WTC11 (cell line): ENCODE measurements around the gene GRIN2C. TPM values are rescaled to one million over a fixed set of nuclear protein-coding genes. Genes with fewer than 3 reads are reported as not detected.

Experiments used
- ATAC-seq: fragments of 200-7000 bp; cut with Tn5 transposase; 2 replicates; pipeline ENCODE4 v1.10.0; 2021; ENCODE audit warnings: mild to moderate bottlenecking, moderate library complexity
- CTCF ChIA-PET: fragments of 300-600 bp; sonication (Branson Sonifier 250); formaldehyde crosslinking; loops from one replicate; lab custom pipeline; 2021; ENCODE audit warnings: antibody characterized with exemption; lab: Charles Lee
- POLR2A ChIA-PET: fragments of 350-600 bp; sonication (Branson Sonifier 250); formaldehyde crosslinking; loops from one replicate; lab custom pipeline; 2021; ENCODE audit warnings: antibody characterized with exemption; lab: Charles Lee
- DNase-seq: peaks from one replicate; pipeline ENCODE4 v3.0.0; 2021; ENCODE audit warnings: low spot score
- H3K27ac Mint-ChIP-seq: 2 replicates; pipeline ENCODE4 v1.8.0; 2021; ENCODE audit warnings: mixed read lengths
- H3K27me3 Mint-ChIP-seq: 2 replicates; pipeline ENCODE4 v1.8.0; 2021; ENCODE audit warnings: low read depth, mild to moderate bottlenecking, moderate library complexity, mixed read lengths
- H3K36me3 Mint-ChIP-seq: 2 replicates; pipeline ENCODE4 v1.8.0; 2021; ENCODE audit warnings: mixed read lengths
- H3K4me1 Mint-ChIP-seq: 2 replicates; pipeline ENCODE4 v1.8.0; 2022; ENCODE audit warnings: mixed read lengths
- H3K4me3 Mint-ChIP-seq: 2 replicates; pipeline ENCODE4 v1.8.0; 2021; ENCODE audit warnings: mild to moderate bottlenecking, moderate library complexity, mixed read lengths
- H3K9me3 Mint-ChIP-seq: 2 replicates; pipeline ENCODE4 v1.8.0; 2021; ENCODE audit warnings: mixed read lengths
- ATF6 ChIP-seq: sonication (generic); formaldehyde crosslinking; IDR thresholded peaks from 2 replicates; pipeline ENCODE4 v1.8.1; 2023; ENCODE audit warnings: mild to moderate bottlenecking, missing genetic modification reagents
- CBFB ChIP-seq: sonication (generic); formaldehyde crosslinking; IDR thresholded peaks from 2 replicates; pipeline ENCODE4 v1.8.1; 2022; ENCODE audit warnings: mild to moderate bottlenecking, low read depth, missing genetic modification reagents
- CREB1 ChIP-seq: sonication (generic); formaldehyde crosslinking; IDR thresholded peaks from 2 replicates; pipeline ENCODE4 v1.8.0; 2023; ENCODE audit warnings: mild to moderate bottlenecking, missing genetic modification reagents
- E2F1 ChIP-seq: sonication (generic); formaldehyde crosslinking; IDR thresholded peaks from 2 replicates; pipeline ENCODE4 v1.8.0; 2022; ENCODE audit warnings: mild to moderate bottlenecking, missing genetic modification reagents
- ETV6 ChIP-seq: sonication (generic); formaldehyde crosslinking; IDR thresholded peaks from 2 replicates; pipeline ENCODE4 v1.8.1; 2022; ENCODE audit warnings: mild to moderate bottlenecking, missing genetic modification reagents
- FOXK1 ChIP-seq: sonication (generic); formaldehyde crosslinking; IDR thresholded peaks from 2 replicates; pipeline ENCODE4 v1.8.0; 2022; ENCODE audit warnings: mild to moderate bottlenecking, moderate library complexity, missing genetic modification reagents
- GABPB1 ChIP-seq: sonication (generic); formaldehyde crosslinking; IDR thresholded peaks from 2 replicates; pipeline ENCODE4 v1.8.1; 2023; ENCODE audit warnings: mild to moderate bottlenecking, missing genetic modification reagents
- KAT7 ChIP-seq: sonication (generic); formaldehyde crosslinking; IDR thresholded peaks from 2 replicates; pipeline ENCODE4 v1.8.1; 2023; ENCODE audit warnings: missing genetic modification reagents, mild to moderate bottlenecking, borderline replicate concordance
- MXD4 ChIP-seq: fragments of 250-450 bp; sonication (Bioruptor Pico); IDR thresholded peaks from 2 replicates; pipeline ENCODE4 v1.8.0; 2021; ENCODE audit warnings: mild to moderate bottlenecking, moderate library complexity, borderline replicate concordance
- NR2C2 ChIP-seq: sonication (generic); formaldehyde crosslinking; IDR thresholded peaks from 2 replicates; pipeline ENCODE4 v1.8.0; 2022; ENCODE audit warnings: mild to moderate bottlenecking, missing genetic modification reagents
- OVOL2 ChIP-seq: fragments of 250-450 bp; sonication (Bioruptor Pico); IDR thresholded peaks from 2 replicates; pipeline ENCODE4 v1.9.0; 2021; ENCODE audit warnings: mild to moderate bottlenecking, borderline replicate concordance
- RORB ChIP-seq: fragments of 250-450 bp; sonication (Bioruptor Pico); IDR thresholded peaks from 2 replicates; pipeline ENCODE4 v1.9.0; 2021; ENCODE audit warnings: mild to moderate bottlenecking
- SOX15 ChIP-seq: fragments of 250-450 bp; sonication (Bioruptor Pico); IDR thresholded peaks from 2 replicates; pipeline ENCODE4 v1.9.0; 2021; ENCODE audit warnings: mild to moderate bottlenecking
- ZNF138 ChIP-seq: sonication (generic); formaldehyde crosslinking; conservative IDR thresholded peaks from 2 replicates; pipeline ENCODE4 v1.8.1; 2022; ENCODE audit warnings: mild to moderate bottlenecking, moderate library complexity, missing genetic modification reagents
- ZNF219 ChIP-seq: sonication (generic); formaldehyde crosslinking; IDR thresholded peaks from 2 replicates; pipeline ENCODE4 v1.8.0; 2023; ENCODE audit warnings: missing genetic modification reagents, mild to moderate bottlenecking, borderline replicate concordance
- ZNF232 ChIP-seq: sonication (generic); formaldehyde crosslinking; IDR thresholded peaks from 2 replicates; pipeline ENCODE4 v1.8.0; 2022; ENCODE audit warnings: mild to moderate bottlenecking, missing genetic modification reagents
- ZNF416 ChIP-seq: fragments of 250-450 bp; sonication (Bioruptor Pico); IDR thresholded peaks from 2 replicates; pipeline ENCODE4 v1.9.0; 2021; ENCODE audit warnings: mild to moderate bottlenecking, inconsistent platforms
- ZNF423 ChIP-seq: fragments of 250-450 bp; sonication (Bioruptor Pico); IDR thresholded peaks from 2 replicates; pipeline ENCODE4 v2.1.2; 2022; ENCODE audit warnings: mild to moderate bottlenecking, moderate library complexity
- ZNF512 ChIP-seq: sonication (generic); formaldehyde crosslinking; IDR thresholded peaks from 2 replicates; pipeline ENCODE4 v1.8.1; 2022; ENCODE audit warnings: missing genetic modification reagents, borderline replicate concordance
- ZSCAN18 ChIP-seq: fragments of 250-450 bp; sonication (Bioruptor Pico); IDR thresholded peaks from 2 replicates; pipeline ENCODE4 v2.1.2; 2022; ENCODE audit warnings: mild to moderate bottlenecking, moderate library complexity
- total RNA-seq: library from RNA; stranded (reverse); gene quantifications from 3 replicates; pipeline ENCODE4 v1.2.3, GENCODE V29; 2021
- TF ChIP-seq, protein P1 (sequence below): sonication (generic); formaldehyde crosslinking; IDR thresholded peaks from 2 replicates; pipeline ENCODE4 v1.8.0; 2023; ENCODE audit warnings: missing genetic modification reagents
- TF ChIP-seq, protein P2 (sequence below): fragments of 250-450 bp; sonication (Bioruptor Pico); conservative IDR thresholded peaks from 2 replicates; pipeline ENCODE4 v1.9.0; 2021; ENCODE audit warnings: mild to moderate bottlenecking
- TF ChIP-seq, protein P3 (sequence below): fragments of 250-450 bp; sonication (Bioruptor Pico); IDR thresholded peaks from 2 replicates; pipeline ENCODE4 v1.9.0; 2021; ENCODE audit warnings: mild to moderate bottlenecking
- TF ChIP-seq, protein P4 (sequence below): sonication (generic); formaldehyde crosslinking; conservative IDR thresholded peaks from 2 replicates; pipeline ENCODE4 v1.8.1; 2022; ENCODE audit warnings: mild to moderate bottlenecking, missing genetic modification reagents

The GRIN2C gene
- total RNA-seq, 1 experiment from 2014 or later, result 0.31 TPM

DNA sequence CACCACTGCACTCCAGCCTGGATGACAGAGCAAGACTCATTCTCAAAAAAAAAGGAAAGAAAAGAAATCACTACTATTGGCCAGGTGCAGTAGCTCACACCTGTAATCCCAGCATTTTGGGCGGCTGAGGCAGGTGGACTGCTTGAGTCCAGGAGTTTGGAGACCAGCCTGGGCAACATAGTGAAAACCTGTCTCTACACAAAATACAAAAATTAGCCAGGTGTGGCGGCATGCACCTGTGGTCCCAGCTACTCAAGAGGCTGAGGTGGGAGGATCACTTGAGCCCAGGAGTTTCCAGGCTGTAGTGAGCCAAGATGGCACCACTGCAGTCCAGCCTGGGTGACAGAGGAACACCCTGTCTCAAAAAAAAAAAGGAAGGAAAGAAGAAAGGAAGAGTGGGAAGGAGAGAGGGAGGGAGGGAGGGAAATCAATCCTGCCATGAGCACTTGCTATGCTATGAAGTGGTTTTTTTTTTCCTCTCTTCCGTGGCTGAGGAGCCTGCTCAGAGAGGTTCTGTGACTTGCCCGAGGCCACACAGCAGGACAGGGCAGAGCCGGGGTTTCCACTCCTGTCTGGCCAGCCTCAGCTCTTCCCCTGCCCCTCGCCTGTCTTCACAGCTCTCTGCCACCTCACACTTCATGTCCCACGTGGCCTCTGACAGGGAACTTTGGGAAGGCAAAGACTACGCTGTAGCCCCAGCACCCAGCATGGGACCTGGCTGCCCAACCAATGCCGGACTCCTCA is 10.9 kb downstream of the GRIN2C start:
- no peak overlapping the region for H3K4me3 Mint-ChIP-seq
- H3K9me3 Mint-ChIP-seq, result no peaks in the 10 kb centered on the region
- CTCF ChIA-PET, result interaction anchor here (0.6 to 12.3 kb wide), 2 partner anchors 13 to 1283 kb away, joined by 4 to 347 read pairs; partner anchors contain the start of gene GRIN2C
- H3K27ac Mint-ChIP-seq, result no peak overlapping the region
- TF ChIP-seq KAT7 (CRISPR knock-in tag), result no peak
- no peak for TF ChIP-seq ETV6
- TF ChIP-seq, protein P1, sequence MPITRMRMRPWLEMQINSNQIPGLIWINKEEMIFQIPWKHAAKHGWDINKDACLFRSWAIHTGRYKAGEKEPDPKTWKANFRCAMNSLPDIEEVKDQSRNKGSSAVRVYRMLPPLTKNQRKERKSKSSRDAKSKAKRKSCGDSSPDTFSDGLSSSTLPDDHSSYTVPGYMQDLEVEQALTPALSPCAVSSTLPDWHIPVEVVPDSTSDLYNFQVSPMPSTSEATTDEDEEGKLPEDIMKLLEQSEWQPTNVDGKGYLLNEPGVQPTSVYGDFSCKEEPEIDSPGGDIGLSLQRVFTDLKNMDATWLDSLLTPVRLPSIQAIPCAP (CRISPR knock-in tag), result no peak
- TF ChIP-seq OVOL2, result no peak
- no peak for TF ChIP-seq CBFB
- no peak for TF ChIP-seq ZNF416 (CRISPR knock-in tag)
- no peak for TF ChIP-seq ZNF219 (CRISPR knock-in tag)
- DNase-seq (no peak), ATAC-seq (no peak)
- POLR2A ChIA-PET, result no interaction called here
- no peaks in the 10 kb centered on the region for H3K36me3 Mint-ChIP-seq
- H3K4me1 Mint-ChIP-seq, result peaks cover 9% of the 10 kb centered on the region
- peaks cover 85% of the 10 kb centered on the region for H3K27me3 Mint-ChIP-seq

DNA sequence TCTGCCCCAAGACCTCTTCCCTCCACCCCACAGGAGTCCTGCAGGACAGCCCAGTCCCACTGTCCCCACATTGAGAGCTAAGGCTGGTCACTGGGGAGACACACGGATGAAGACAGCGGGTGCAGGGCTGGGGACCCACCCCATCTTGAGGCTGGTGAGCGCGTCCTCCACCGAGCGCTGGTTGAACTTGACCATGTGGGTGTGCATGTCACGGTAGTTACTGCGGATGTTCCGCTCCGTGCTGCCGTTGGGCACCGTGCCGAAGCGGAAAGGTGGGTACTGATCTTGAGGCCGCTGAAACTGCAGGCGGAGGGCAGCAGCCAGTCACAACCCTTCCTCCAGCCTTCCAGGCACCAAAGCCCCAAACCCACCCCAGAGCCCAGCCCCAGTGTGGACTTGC is 13.1 kb downstream of the GRIN2C start:
- Mint-ChIP-seq H3K27ac (no peak overlapping the region), H3K4me1 (0 out of 2 replicates have a peak, but pooled peaks cover 5% of the 10 kb centered on the region), H3K4me3 (no peak overlapping the region), H3K27me3 (peaks cover 82% of the 10 kb centered on the region), H3K36me3 (no peaks in the 10 kb centered on the region), H3K9me3 (no peaks in the 10 kb centered on the region)
- ChIA-PET POLR2A (no interaction called here), CTCF (interaction anchor here (1.7 to 12.3 kb wide), 2 partner anchors 15 to 56 kb away, joined by 4 to 347 read pairs; partner anchors contain the start of gene GRIN2C)
- no peak for DNase-seq
- ATAC-seq, result no peak
- TF ChIP-seq RORB (CRISPR knock-in tag), result no peak
- no peak for TF ChIP-seq ZNF512
- TF ChIP-seq ATF6 (CRISPR knock-in tag), result no peak
- no peak for TF ChIP-seq CREB1 (CRISPR knock-in tag)
- TF ChIP-seq, protein P2, sequence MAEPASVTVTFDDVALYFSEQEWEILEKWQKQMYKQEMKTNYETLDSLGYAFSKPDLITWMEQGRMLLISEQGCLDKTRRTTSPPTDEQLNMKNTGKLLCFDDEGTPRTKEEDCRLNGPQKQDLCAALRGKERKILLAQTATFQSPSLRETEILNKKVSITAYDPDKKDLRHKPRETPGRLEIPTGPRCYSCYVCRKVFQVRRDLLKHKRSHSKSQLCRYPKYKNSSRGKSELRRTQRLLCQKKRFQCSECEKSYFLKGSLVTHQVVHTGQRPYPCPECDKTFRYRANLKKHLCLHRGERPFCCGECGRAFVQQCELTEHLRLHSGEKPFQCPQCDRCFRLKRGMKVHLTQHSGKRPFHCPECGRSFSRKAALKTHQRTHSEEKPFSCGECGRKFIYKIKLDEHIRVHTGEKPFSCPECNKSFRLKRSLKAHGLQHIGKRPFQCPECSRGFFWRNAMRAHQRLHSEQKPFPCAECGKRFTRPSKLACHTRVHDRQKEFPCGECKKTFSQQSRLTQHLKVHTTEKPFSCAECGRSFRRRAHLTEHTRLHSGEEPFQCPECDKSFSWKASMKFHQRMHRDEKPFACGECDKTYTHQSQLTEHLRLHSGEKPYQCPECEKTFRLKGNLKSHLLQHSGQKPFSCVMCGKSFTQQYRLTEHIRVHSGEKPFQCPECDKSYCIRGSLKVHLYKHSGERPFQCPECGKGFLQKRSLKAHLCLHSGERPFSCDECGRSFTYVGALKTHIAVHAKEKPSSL (CRISPR knock-in tag), result no peak
- TF ChIP-seq, protein P3, sequence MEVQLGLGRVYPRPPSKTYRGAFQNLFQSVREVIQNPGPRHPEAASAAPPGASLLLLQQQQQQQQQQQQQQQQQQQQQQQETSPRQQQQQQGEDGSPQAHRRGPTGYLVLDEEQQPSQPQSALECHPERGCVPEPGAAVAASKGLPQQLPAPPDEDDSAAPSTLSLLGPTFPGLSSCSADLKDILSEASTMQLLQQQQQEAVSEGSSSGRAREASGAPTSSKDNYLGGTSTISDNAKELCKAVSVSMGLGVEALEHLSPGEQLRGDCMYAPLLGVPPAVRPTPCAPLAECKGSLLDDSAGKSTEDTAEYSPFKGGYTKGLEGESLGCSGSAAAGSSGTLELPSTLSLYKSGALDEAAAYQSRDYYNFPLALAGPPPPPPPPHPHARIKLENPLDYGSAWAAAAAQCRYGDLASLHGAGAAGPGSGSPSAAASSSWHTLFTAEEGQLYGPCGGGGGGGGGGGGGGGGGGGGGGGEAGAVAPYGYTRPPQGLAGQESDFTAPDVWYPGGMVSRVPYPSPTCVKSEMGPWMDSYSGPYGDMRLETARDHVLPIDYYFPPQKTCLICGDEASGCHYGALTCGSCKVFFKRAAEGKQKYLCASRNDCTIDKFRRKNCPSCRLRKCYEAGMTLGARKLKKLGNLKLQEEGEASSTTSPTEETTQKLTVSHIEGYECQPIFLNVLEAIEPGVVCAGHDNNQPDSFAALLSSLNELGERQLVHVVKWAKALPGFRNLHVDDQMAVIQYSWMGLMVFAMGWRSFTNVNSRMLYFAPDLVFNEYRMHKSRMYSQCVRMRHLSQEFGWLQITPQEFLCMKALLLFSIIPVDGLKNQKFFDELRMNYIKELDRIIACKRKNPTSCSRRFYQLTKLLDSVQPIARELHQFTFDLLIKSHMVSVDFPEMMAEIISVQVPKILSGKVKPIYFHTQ, result no peak
- no peak for TF ChIP-seq E2F1 (CRISPR knock-in tag)
- no peak for TF ChIP-seq FOXK1 (CRISPR knock-in tag)
- no peak for TF ChIP-seq ZSCAN18 (CRISPR knock-in tag)
- TF ChIP-seq SOX15 (CRISPR knock-in tag), result no peak
- TF ChIP-seq GABPB1 (CRISPR knock-in tag), result no peak
- TF ChIP-seq NR2C2 (CRISPR knock-in tag), result no peak
- TF ChIP-seq MXD4, result no peak
- no peak for TF ChIP-seq ZNF138 (CRISPR knock-in tag)
- no peak for TF ChIP-seq ZNF232 (CRISPR knock-in tag)
- no peak for TF ChIP-seq ZNF423 (CRISPR knock-in tag)
- TF ChIP-seq, protein P4, sequence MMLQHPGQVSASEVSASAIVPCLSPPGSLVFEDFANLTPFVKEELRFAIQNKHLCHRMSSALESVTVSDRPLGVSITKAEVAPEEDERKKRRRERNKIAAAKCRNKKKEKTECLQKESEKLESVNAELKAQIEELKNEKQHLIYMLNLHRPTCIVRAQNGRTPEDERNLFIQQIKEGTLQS (CRISPR knock-in tag), result no peak
